A549 (cell line): Measurements from ENCODE around the gene CLDN18.

Experiments used
- EP300 ChIP-seq, 2 experiments: fragments of >200 bp; sonication (Bioruptor Twin); formaldehyde crosslinking; IDR thresholded peaks; 2 replicates in 1 of 2; 3 replicates in 1 of 2; pipeline ENCODE4 v1.6.1; 2016 to 2017
- MYC ChIP-seq: IDR thresholded peaks from 2 replicates; pipeline ENCODE4 v1.6.1; 2012; ENCODE audit warnings: mild to moderate bottlenecking, inconsistent platforms, low read length, improper control_type of control experiment, borderline replicate concordance
- PHF8 ChIP-seq: fragments of 200-600 bp; sonication (generic); IDR thresholded peaks from 2 replicates; pipeline ENCODE4 v1.6.1; 2016; ENCODE audit warnings: low read depth, mild to moderate bottlenecking, antibody characterized with exemption, moderate library complexity, borderline replicate concordance
- REST ChIP-seq: fragments of 200-600 bp; sonication (generic); IDR thresholded peaks from 2 replicates; pipeline ENCODE4 v1.6.1; 2016; ENCODE audit warnings: antibody characterized with exemption, mild to moderate bottlenecking, moderate library complexity
- RFX5 ChIP-seq: fragments of 450-650 bp; IDR thresholded peaks from 2 replicates; pipeline ENCODE4 v1.7.1; 2014; ENCODE audit warnings: antibody characterized with exemption, mild to moderate bottlenecking, moderate library complexity
- SMC3 ChIP-seq: fragments of >200 bp; sonication (Bioruptor Twin); formaldehyde crosslinking; IDR thresholded peaks from 3 replicates; pipeline ENCODE4 v1.6.1; 2018; ENCODE audit warnings: inconsistent platforms
- USF2 ChIP-seq: fragments of 450-650 bp; IDR thresholded peaks from 2 replicates; pipeline ENCODE4 v1.6.1; 2014; ENCODE audit warnings: antibody characterized with exemption
- ZFP36 ChIP-seq: fragments of 450-650 bp; IDR thresholded peaks from 2 replicates; pipeline ENCODE4 v1.6.1; 2014; ENCODE audit warnings: borderline replicate concordance; ENCODE audit not compliant: partially characterized antibody
- TF ChIP-seq, protein P1 (sequence below): fragments of >200 bp; sonication (Bioruptor Twin); formaldehyde crosslinking; IDR thresholded peaks from 3 replicates; pipeline ENCODE4 v1.5.1; 2016

DNA sequence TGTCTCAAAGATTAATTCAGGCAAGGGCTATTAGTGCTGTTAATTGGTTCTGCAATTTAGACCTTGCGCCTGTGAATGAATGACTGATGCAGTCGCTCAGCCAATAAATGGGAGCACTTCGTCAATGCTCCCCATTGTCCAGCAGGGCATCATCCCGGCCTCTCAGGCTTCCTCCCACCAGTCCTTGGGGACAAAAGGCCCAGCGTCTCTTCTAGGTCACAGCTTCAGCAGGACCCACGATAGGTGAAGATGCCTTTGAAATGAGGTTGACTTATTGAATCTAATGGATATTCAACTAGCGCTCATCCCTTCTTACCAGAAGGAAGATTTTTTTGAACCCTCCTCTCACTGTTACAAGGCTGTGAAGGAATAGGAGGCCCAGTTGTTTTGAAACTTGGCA lies 47.7 kb upstream of the CLDN18 start:
- no peak for TF ChIP-seq ZFP36
- no peak for TF ChIP-seq SMC3
- TF ChIP-seq RFX5, result no peak
- TF ChIP-seq, protein P1, sequence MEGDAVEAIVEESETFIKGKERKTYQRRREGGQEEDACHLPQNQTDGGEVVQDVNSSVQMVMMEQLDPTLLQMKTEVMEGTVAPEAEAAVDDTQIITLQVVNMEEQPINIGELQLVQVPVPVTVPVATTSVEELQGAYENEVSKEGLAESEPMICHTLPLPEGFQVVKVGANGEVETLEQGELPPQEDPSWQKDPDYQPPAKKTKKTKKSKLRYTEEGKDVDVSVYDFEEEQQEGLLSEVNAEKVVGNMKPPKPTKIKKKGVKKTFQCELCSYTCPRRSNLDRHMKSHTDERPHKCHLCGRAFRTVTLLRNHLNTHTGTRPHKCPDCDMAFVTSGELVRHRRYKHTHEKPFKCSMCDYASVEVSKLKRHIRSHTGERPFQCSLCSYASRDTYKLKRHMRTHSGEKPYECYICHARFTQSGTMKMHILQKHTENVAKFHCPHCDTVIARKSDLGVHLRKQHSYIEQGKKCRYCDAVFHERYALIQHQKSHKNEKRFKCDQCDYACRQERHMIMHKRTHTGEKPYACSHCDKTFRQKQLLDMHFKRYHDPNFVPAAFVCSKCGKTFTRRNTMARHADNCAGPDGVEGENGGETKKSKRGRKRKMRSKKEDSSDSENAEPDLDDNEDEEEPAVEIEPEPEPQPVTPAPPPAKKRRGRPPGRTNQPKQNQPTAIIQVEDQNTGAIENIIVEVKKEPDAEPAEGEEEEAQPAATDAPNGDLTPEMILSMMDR, result no peak
- no peak for TF ChIP-seq MYC
- TF ChIP-seq USF2, result no peak
- no peak for TF ChIP-seq EP300 (IDR thresholded peaks at IDR 0.05)
- no peak for TF ChIP-seq REST
- no peak for TF ChIP-seq PHF8
